ENCODE measurements around the gene ATP9A. TPM values are rescaled to one million over a fixed set of nuclear protein-coding genes. Genes with fewer than 3 reads are reported as not detected.
A peak's percentile ranks its signal among the peaks of the same experiment; 100 is the strongest.

ATP9A gene
- total RNA-seq, 1 donor from 2014 or later, result 18.2 TPM

DNA sequence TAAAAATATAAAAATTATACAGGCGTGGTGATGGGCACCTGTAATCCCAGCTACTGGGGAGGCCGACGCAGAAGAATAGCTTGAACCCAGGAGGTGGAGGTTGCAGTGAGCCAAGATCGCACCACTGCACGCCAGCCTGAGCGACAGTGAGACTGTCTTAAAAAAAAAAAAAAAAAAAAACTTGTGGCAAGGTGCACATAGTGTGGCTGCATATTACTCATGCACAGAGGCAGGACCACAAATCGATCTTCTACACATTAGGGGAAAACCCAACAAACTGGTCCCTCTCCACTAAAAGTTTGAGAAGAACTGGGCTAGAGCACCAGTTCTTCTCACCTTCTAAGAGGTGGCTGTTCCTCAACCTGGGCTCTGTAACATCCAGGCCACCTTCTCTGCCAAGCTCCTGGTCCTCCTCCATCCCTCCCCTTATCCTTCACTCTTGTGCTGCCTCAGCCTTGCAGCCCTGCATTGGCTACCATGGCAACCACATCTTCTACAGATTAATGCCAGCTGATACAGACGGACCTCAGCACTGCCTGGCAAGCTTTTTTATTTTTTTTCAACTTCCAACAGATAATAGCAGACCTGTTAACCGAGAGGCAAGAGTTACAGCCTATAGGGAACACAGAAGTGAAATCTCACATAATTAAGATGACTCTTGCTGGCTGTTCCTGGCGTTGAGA lies 88.0 kb downstream of the ATP9A start:
- H3K4me2 ChIP-seq, result no peak overlapping the region
- TF ChIP-seq EZH2 (IDR thresholded peaks at IDR 0.05) (no peak), EZH2phosphoT487 (IDR thresholded peaks at IDR 0.05) (no peak)
- TF ChIP-seq, protein P1, sequence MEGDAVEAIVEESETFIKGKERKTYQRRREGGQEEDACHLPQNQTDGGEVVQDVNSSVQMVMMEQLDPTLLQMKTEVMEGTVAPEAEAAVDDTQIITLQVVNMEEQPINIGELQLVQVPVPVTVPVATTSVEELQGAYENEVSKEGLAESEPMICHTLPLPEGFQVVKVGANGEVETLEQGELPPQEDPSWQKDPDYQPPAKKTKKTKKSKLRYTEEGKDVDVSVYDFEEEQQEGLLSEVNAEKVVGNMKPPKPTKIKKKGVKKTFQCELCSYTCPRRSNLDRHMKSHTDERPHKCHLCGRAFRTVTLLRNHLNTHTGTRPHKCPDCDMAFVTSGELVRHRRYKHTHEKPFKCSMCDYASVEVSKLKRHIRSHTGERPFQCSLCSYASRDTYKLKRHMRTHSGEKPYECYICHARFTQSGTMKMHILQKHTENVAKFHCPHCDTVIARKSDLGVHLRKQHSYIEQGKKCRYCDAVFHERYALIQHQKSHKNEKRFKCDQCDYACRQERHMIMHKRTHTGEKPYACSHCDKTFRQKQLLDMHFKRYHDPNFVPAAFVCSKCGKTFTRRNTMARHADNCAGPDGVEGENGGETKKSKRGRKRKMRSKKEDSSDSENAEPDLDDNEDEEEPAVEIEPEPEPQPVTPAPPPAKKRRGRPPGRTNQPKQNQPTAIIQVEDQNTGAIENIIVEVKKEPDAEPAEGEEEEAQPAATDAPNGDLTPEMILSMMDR (IDR thresholded peaks at IDR 0.05), result no peak
- DNase-seq (ENCODE audit: low spot score), result no peak

DNA sequence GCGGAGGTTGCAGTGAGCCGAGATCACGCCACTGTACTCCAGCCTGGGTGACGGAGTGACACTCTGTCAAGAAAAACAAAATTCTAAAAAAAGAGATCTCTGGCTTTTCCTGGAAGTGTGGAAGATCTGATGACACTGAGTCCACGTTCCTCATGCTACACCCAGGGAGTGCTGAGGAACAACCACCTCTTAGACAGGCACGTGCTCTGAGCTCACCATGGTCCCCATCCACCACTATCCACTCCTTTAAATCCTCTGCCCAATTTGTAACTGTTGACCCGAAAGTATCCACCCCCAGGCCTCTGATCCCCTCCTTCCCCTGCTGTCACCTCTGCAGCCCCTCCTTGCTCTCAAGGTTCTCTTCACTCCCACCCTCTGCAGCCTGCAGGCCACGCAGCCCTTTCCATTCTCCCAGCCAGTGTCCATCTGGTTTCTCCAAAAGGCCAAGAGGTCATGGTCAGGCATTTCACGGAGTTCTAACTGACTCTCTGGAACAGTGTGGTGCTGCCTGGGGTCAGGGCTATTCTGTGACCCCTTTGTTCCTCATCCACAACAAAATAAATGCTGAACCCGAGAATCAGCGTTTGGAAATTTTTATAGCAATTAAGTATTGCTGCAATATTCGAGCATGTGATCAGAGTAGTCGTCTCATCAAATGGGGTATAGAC lies 88.8 kb downstream of the ATP9A start:
- Mint-ChIP-seq H3K27me3 (ENCODE audit: insufficient read depth, low read depth) (peaks cover 6% of the 10 kb centered on the region), H3K4me3 (peak overlapping the region; percentile 31), H3K9me3 (no peaks in the 10 kb centered on the region), H3K36me3 (peaks cover 8% of the 10 kb centered on the region), H3K27ac (peak overlapping the region; percentile 85), H3K4me1 (peaks cover 35% of the 10 kb centered on the region)
- Histone ChIP-seq H3K36me3 (no peaks in the 10 kb centered on the region), H3K4me2 (no peak overlapping the region), H3F3A (ENCODE audit: low read depth) (peaks cover 18% of the 10 kb centered on the region), H3K79me2 (ENCODE audit: low read depth) (no peaks in the 10 kb centered on the region), H3K9ac (no peak overlapping the region), H2AFZ (replicated peaks) (no peak overlapping the region), H3K9me3 (ENCODE audit: low read depth) (no peaks in the 10 kb centered on the region), H3K27ac (peak overlapping the region; percentile 56), H3K4me3 (no peak overlapping the region), H3K27me3 (no peaks in the 10 kb centered on the region), H3K4me1 (peaks cover 26% of the 10 kb centered on the region), H4K20me1 (ENCODE audit: low read depth) (no peaks in the 10 kb centered on the region)
- no peak for DNase-seq (ENCODE audit: low spot score)
- TF ChIP-seq EZH2phosphoT487 (IDR thresholded peaks at IDR 0.05) (no peak), EZH2 (IDR thresholded peaks at IDR 0.05) (no peak)
- TF ChIP-seq, protein P1 (IDR thresholded peaks at IDR 0.05), result no peak

More for the DNA sequence above, 88.0 kb downstream of the ATP9A start:
- peaks cover 18% of the 10 kb centered on the region for H3F3A ChIP-seq (ENCODE audit: low read depth)
- H3K4me1 Mint-ChIP-seq, result peaks cover 35% of the 10 kb centered on the region
- no peak overlapping the region for H3K27ac ChIP-seq
- H3K9me3 Mint-ChIP-seq, result no peaks in the 10 kb centered on the region
- no peaks in the 10 kb centered on the region for H3K36me3 ChIP-seq
- H3K4me3 Mint-ChIP-seq, result peak overlapping the region; percentile 21
- no peaks in the 10 kb centered on the region for H3K9me3 ChIP-seq (ENCODE audit: low read depth)
- no peak overlapping the region for H3K9ac ChIP-seq
- peaks cover 6% of the 10 kb centered on the region for H3K27me3 Mint-ChIP-seq (ENCODE audit: insufficient read depth, low read depth)
- H3K4me3 ChIP-seq, result no peak overlapping the region
- peaks cover 26% of the 10 kb centered on the region for H3K4me1 ChIP-seq
- peaks cover 6% of the 10 kb centered on the region for H3K36me3 Mint-ChIP-seq
- no peaks in the 10 kb centered on the region for H4K20me1 ChIP-seq (ENCODE audit: low read depth)
- H3K27me3 ChIP-seq, result no peaks in the 10 kb centered on the region
- no peak overlapping the region for H2AFZ ChIP-seq (replicated peaks)
- no peaks in the 10 kb centered on the region for H3K79me2 ChIP-seq (ENCODE audit: low read depth)
- H3K27ac Mint-ChIP-seq, result peak overlapping the region; percentile 13

DNA sequence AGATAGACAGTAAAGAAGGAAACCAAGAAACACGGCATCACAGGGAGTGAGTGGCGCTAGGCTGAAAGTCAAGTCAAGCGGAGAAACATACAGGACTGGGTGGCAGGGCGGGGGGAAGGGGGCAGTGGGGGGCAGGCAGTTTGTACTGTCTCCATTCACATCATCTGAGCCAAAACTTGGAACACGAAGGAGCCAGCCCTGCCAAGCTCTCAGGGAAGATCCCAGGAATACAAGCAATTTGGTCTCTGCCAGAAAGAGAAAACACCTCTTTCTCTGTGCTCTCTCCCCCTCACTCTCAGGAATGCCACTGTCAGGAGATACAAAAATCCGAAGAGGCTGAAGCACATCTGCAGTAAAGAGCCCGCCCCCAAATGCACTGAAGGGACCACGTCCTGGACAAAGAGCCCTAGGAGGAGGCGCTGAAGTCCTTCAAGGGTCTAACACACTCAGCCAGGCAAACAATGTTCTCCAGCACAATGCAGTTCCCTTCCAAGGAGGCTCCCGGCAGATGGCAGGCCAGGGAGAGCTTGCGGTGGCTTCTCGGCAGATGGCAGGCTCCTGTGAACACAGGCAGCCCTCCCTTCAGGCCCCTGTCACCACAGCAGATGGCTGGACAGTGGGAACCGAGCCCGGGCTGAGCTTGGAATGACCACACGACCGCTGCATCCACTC lies 90.0 kb downstream of the ATP9A start:
- H3K36me3 Mint-ChIP-seq, result peaks cover 8% of the 10 kb centered on the region
- H3K9ac ChIP-seq, result no peak overlapping the region
- peaks cover 26% of the 10 kb centered on the region for H3K4me1 ChIP-seq
- peak overlapping the region; percentile 29 for H2AFZ ChIP-seq (replicated peaks)
- peak overlapping the region; percentile 59 for H3K4me2 ChIP-seq
- H3K9me3 ChIP-seq (ENCODE audit: low read depth), result no peaks in the 10 kb centered on the region
- H3K27me3 Mint-ChIP-seq (ENCODE audit: insufficient read depth, low read depth), result peaks cover 6% of the 10 kb centered on the region
- H3K27ac ChIP-seq, result peak overlapping the region; percentile 56
- H3K4me3 Mint-ChIP-seq, result peak overlapping the region; percentile 52
- no peaks in the 10 kb centered on the region for H3K79me2 ChIP-seq (ENCODE audit: low read depth)
- H3K4me3 ChIP-seq, result no peak overlapping the region
- H3K4me1 Mint-ChIP-seq, result peaks cover 35% of the 10 kb centered on the region
- TF ChIP-seq, protein P1 (IDR thresholded peaks at IDR 0.05), result peak; percentile 36
- TF ChIP-seq EZH2phosphoT487 (IDR thresholded peaks at IDR 0.05) (no peak), EZH2 (IDR thresholded peaks at IDR 0.05) (no peak)
- no peaks in the 10 kb centered on the region for H4K20me1 ChIP-seq (ENCODE audit: low read depth)
- H3K27ac Mint-ChIP-seq, result peak overlapping the region; percentile 86
- peaks cover 18% of the 10 kb centered on the region for H3F3A ChIP-seq (ENCODE audit: low read depth)
- H3K27me3 ChIP-seq, result no peaks in the 10 kb centered on the region
- no peaks in the 10 kb centered on the region for H3K36me3 ChIP-seq
- peak; percentile 87 for DNase-seq (ENCODE audit: low spot score)
- H3K9me3 Mint-ChIP-seq, result no peaks in the 10 kb centered on the region

All from neural progenitor cell (in vitro differentiated cells).